Activated T-cell treated with anti-CD3 and anti-CD28 coated beads for 4 hours (primary cell): Measurements from ENCODE around the gene AKR1C2.
"Not testable (repeated sequence)": the region's sequence is repeated elsewhere in the genome, so short reads cannot be mapped to it uniquely, and the experiment has no call there.

Experiments
- DNase-seq: peaks from one replicate; pipeline ENCODE4 v3.0.0-alpha.2; 2020

AKR1C2 gene

DNA sequence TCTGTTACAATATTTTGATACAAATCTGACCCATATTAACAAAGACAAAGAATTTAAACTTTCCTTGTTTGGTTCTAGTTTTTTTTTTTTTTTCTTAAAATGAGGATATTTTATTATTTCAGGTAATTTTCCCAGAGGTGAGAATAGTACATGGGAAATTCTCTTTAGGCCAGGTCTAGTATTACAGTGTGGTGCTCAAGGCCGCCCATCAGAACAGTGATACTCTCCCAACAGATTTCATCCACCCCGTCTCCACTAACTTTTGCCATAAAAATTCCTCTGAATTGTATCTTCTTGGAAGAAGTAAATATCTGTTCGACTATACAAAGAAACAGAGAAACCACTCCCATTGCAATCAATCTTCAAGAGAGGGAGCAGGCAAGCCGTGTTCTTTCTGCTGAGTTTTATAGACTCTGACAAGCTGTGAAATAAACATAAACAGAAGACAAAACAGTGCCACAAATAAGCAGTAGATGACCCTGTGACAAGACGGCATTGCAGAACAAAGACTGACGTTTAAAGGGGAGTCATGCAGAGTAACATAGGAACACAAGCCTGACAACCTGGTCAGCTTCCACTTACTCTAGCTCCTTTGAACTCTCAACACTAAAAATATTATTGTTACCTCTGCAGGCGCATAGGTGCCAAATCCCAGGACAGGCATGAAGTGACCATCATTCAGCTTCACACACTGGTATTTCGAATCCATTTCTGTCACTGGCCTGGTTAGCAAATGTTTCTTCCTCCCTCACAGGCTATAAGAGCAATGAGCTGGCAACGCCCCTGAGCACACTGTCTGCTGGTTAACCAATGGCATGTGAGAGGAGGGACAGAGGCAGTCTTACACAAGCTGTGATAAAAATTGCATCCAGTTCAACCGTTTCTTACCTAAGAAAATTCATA, at the start of gene AKR1C2:
Gene AKR1C2, minus strand, starts transcription at position 731 of the 903 bp plus-strand sequence. Its CDS starts 22 bp downstream, at position 709.
- not testable (repeated sequence) for DNase-seq

GRCh38 chr10:5052951-5053500, 49.4 kb upstream of the AKR1C2 start:
- not testable (repeated sequence) for DNase-seq

GRCh38 chr10:5047912-5048628, 44.4 kb upstream of the AKR1C2 start:
- DNase-seq: no peak

- not testable (repeated sequence) for DNase-seq
Observed at GRCh38 chr10:5047055-5047454, 43.4 kb upstream of the AKR1C2 start.

DNA sequence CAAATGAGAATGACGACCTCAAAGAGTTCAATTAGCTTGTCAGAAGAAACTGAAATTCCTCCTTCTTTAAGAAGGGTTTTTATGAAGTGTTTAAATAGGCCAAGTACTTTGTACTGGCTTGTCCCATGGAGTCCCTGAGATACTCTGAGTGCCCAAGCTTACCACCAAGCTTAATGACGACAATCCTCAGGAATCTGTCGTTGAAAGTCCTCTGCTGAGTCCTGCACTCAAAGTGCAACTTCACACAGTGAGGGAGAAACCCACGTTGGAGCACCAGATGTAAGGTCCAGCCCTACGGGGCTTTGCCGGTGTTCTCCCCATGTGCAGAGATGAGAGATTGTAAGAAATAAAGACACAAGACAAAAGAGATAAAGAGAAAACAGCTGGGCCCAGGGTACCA, 42.8 kb upstream of the AKR1C2 start:
- DNase-seq: no peak

- DNase-seq: no peak
Observed at GRCh38 chr10:5045095-5045494, 41.4 kb upstream of the AKR1C2 start.

DNA sequence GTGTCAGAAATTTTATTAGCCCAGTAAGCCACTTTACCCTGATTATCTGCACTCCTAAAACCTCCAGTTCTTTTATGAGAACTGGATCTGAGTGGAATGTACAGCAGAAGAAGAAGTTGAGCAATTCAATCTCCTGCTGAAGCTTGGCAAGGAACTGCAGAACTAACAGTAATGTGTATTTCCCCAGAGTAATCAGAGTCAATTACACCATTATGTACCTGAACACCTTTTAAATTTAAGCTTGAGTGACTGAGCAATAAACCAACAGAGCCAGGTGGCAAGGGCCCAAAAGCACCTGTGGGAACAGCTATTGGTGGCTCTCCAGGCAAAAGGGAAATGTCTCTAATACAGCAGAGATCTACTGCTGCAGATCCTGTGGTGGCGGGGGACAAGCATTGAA, 40.1 kb upstream of the AKR1C2 start:
- no peak for DNase-seq

DNA sequence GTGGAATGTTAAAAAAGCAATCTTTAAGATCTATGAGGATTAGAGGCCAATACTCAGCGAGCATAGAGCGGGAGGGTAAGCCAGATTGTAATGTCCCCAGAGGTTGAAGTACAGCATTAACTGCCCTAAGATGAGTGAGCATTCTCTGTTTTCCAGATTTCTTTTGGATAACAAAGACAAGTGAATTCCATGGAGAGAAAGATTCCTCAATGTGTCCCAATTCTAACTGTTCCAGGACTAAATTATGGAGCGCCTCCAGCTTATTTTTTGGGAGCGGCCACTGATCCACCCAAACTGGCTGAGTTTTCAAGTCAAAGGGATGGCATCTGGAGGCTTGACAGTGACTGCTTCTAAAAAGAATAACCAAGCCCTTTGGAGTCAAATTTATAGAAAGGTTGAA, 39.3 kb upstream of the AKR1C2 start:
- DNase-seq: no peak

- no peak for DNase-seq
Observed at GRCh38 chr10:5041471-5042023, 37.9 kb upstream of the AKR1C2 start.

DNA sequence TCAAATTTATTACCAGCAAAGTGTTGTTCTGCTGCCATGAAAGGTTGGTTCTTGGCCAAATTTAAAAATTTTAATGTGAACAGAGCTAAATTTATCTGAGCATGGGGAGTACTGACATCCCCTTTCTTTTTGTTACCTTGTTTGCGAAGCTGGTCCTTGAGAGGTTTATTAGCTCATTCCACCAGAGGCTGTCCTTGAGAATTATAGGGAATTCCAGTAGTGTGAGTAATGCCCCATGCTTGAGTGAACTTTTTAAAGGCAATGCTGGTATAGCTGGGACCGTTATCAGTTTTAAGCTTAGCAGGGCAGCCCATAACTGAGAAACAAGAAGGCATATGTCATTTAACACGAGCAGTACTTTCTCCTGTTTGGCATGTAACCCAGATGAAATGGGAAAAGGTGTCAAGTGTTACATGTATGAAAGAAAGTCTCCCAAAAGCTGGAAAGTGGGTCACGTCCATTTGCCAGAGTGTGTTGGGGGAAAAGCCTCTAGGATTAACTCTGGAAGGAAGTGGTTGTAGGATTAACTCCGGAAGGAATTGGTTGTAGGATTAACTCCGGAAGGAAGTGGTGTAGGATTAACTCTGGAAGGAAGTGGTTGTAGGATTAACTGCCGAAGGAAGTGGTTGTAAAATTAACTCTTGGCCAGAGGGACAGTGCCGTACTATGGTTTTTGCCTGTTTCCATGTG, 37.3 kb upstream of the AKR1C2 start:
- DNase-seq: no peak

DNA sequence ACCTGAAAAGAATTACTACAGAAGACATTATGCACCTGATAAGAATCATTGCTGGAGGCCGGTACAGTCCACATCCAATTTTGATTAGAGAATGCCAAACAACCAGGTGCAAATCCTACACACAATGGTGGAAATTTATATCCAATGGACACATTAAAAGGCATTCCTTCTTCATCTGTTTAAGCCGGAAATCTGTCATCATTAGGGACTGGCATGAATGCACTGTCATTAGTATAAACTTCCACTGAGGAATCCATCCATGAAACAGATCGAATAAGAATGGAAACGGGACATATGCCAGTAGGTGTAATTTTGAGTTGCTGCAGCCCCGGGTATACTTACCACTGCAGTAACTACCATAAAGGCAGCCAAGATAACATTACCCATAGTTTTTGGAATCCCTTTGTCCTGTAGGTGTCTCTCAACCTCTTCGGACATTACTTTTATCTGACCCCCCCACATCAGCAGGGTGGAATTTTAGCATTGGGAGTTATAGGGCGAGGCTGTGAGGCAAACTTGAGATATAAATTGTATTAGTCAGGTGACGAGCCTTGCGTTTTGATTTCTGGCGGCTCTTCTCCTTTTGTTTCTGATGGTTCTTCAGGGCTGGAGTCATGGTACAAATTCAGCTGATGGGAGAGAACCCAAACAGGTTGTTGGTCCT, 36.5 kb upstream of the AKR1C2 start:
- DNase-seq: no peak

GRCh38 chr10:5038733-5039132, 35.1 kb upstream of the AKR1C2 start:
- no peak for DNase-seq

DNA sequence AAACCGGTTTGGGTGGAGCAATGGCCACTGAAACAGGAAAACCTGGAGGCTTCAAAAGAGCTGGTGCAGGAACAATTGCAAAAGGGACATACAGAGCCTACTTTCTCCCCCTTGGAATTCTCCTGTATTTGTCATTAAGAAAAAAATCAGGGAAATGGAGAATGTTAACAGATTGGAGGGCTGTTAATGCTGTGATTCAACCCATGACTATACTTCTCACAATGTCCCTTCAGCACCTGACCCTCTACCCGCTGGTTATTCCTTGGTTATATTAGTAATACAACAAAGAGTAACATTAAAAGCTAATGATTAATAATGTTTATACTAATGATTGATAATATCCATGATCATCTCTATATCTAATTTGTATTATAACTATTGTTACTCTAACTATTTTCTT, 34.4 kb upstream of the AKR1C2 start:
- no peak for DNase-seq

GRCh38 chr10:5036511-5036910, 32.9 kb upstream of the AKR1C2 start:
- no peak for DNase-seq

GRCh38 chr10:5035356-5035755, 31.7 kb upstream of the AKR1C2 start:
- no peak for DNase-seq

GRCh38 chr10:5034588-5034987, 30.9 kb upstream of the AKR1C2 start:
- DNase-seq: no peak

GRCh38 chr10:5033061-5033778, 29.6 kb upstream of the AKR1C2 start:
- no peak for DNase-seq

GRCh38 chr10:5032444-5032843, 28.8 kb upstream of the AKR1C2 start:
- DNase-seq: not testable (repeated sequence)

DNA sequence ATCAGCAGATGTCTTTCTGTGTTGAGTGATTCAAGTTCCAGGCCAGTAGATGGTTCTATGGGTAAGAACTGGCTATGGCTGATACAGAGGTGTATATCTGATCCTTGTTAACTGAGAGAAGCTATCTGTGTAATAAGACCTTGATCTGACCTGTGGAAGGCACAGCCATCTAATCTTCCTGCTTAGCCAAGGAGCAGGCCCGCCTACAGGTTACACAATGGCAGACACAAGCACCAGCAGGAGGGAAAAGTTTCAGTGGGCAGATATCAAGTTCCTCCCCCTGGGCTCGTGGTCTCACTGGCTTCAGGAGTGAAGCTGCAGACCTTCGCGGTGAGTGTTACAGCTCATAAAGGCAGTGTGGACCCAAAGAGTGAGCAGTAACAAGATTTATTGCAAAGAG, 27.9 kb upstream of the AKR1C2 start:
- not testable (repeated sequence) for DNase-seq

DNA sequence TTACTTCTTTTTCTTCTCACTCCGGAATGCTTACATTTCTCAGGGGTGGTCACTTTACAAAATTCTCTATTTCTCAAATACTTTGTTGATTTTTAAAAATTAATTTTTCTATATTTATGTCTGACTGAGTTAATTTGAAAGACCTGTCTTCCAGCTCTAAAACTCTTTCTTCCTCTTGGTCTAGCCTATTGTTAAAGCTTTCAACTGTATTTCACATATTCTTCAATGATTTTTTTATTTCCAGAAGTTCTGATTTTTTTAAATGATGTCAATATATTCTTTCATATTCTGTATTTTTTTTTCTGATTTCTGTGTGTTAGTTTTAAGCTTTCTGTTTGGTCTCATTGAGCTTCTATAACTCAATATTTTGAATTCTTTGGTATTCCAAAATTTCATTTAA, 27.3 kb upstream of the AKR1C2 start:
- no peak for DNase-seq

GRCh38 chr10:5025461-5025881, 21.8 kb upstream of the AKR1C2 start:
- not testable (repeated sequence) for DNase-seq
